Thyroid gland (tissue), 4 donors: ENCODE data around the gene CYP2U1.

Experiments
- POLR2A ChIP-seq, 2 donors: fragments of 450-650 bp; IDR thresholded peaks; one replicate each; pipeline ENCODE4 v1.6.1; 2017; ENCODE audit warnings: antibody characterized with exemption in 2 of 2, mild to moderate bottlenecking in 2 of 2, moderate library complexity in 1 of 2
- TF ChIP-seq, protein P1 (sequence below), 6 experiments: fragments of 200-600 bp in 3 of 6; fragments of 450-650 bp in 3 of 6; sonication (generic) in 3 of 6; IDR thresholded peaks; one replicate each; pipeline ENCODE4 v1.5.1; 2016 to 2019; ENCODE audit warnings: antibody characterized with exemption in 6 of 6, mild to moderate bottlenecking in 2 of 6, inconsistent platforms in 1 of 6, moderate library complexity in 1 of 6

DNA sequence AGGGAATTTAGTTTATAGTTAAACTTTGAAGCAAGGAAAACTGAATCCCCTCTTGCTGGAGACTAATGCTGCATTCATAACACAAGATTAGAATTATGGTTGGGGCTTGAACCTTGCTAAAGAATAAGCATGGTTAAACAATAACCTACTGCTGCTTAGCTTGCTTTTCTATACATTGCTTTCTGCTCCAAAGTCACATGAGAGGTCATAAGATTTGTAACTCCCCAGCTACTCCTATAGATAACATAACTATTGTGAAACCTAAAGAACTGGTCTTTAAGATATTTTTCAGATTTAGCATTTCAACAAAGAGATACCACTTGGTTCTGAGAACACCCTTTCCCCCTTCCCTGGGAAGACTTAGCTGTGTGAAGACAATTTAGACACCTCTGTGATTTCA is 41.3 kb downstream of the CYP2U1 start:
- TF ChIP-seq, protein P1, sequence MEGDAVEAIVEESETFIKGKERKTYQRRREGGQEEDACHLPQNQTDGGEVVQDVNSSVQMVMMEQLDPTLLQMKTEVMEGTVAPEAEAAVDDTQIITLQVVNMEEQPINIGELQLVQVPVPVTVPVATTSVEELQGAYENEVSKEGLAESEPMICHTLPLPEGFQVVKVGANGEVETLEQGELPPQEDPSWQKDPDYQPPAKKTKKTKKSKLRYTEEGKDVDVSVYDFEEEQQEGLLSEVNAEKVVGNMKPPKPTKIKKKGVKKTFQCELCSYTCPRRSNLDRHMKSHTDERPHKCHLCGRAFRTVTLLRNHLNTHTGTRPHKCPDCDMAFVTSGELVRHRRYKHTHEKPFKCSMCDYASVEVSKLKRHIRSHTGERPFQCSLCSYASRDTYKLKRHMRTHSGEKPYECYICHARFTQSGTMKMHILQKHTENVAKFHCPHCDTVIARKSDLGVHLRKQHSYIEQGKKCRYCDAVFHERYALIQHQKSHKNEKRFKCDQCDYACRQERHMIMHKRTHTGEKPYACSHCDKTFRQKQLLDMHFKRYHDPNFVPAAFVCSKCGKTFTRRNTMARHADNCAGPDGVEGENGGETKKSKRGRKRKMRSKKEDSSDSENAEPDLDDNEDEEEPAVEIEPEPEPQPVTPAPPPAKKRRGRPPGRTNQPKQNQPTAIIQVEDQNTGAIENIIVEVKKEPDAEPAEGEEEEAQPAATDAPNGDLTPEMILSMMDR (IDR thresholded peaks at IDR 0.05) = no peak
- TF ChIP-seq POLR2A (IDR thresholded peaks at IDR 0.05) = no peak
